Right atrium auricular region (tissue), 2 donors: ENCODE measurements around the gene GMDS. TPM values are rescaled to one million over a fixed set of nuclear protein-coding genes. Genes with fewer than 3 reads are reported as not detected.

ENCODE experiments used
- DNase-seq: peaks from one replicate; pipeline ENCODE4 v3.0.0-alpha.2; 2019; ENCODE audit warnings: low spot score
- H3K27ac ChIP-seq, 2 donors: fragments of 200-600 bp; sonication (generic); 1 replicate in 1 of 2; 2 replicates in 1 of 2; pipeline ENCODE4 v1.5.1; 2016 to 2019
- H3K27me3 ChIP-seq, 2 donors: fragments of 200-600 bp; sonication (generic); one replicate each; pipeline versions ENCODE4 v1.5.1 to v1.6.0; 2017 to 2019
- H3K36me3 ChIP-seq: fragments of 200-600 bp; sonication (generic); one replicate; pipeline ENCODE4 v1.5.1; 2016
- H3K4me1 ChIP-seq, 2 donors: fragments of 200-600 bp; sonication (generic); one replicate each; pipeline versions ENCODE4 v1.5.1 to v1.6.0; 2017 to 2019
- H3K4me3 ChIP-seq, 2 donors: fragments of 200-600 bp; sonication (generic); 1 replicate in 1 of 2; 2 replicates in 1 of 2; pipeline ENCODE4 v1.5.1; 2017 to 2019; ENCODE audit warnings: mild to moderate bottlenecking in 1 of 2, moderate library complexity in 1 of 2
- H3K9me3 ChIP-seq, 2 donors: fragments of 200-600 bp; sonication (generic); one replicate each; pipeline ENCODE4 v1.5.1; 2019
- total RNA-seq, 2 donors: library from RNA; depleted of rRNA; stranded (reverse); fragments of >200 nt; gene quantifications; one replicate each; pipeline ENCODE4 v1.1.0, GENCODE V29; 2016
- TF ChIP-seq, protein P1 (sequence below), 2 donors: fragments of 200-600 bp; sonication (generic); IDR thresholded peaks; one replicate each; pipeline ENCODE4 v1.5.1; 2019; ENCODE audit warnings: antibody characterized with exemption in 2 of 2

Gene GMDS
- total RNA-seq, 2 donors from 2014 or later: 11.1 to 11.8 TPM

DNA sequence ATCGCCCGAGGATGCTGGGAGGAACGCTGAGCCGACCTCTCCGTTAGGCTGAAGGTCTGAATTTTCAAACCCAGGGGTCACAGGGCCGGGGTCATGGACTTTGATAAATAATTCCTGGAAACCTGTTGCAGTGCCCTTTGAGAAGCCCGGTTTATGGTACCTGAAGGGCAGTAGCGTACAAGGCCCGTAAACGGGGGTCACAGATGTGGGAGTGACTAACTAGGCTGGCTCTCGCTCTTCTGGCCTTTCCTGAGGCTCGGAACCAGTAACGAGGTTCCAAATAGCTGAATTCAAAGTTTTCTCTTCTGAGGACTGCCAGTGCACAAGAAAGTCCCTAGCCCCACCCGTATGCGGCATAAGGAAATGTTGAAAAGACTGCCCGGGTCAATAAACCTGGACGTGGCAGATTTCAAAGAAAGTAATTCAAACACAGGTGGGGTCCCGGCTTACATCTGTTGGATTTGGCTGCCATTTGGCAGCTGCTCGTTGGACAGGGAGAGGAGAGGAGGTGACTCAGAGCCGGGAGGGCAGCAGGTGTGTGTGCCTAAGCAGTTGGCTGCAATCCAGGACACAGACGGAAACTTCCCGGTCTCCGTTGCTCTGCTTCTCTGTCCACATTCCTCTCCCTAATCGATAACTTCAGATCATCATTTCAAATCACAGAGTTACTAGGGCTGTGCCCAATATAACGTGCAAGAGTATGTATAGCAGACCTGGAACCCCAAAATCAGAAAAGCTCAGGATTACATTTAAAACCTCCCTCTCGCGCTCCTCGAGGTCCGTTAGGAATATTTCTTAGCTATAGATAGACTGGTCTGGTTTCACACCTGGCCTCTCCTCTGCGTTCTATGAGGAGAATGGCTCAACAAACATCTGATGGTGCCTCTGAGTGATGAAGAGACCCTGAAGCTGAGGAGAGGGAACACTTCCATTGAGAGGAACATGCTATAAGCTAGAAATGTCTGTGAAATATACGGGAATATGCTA, 765 bp upstream of the GMDS start:
- TF ChIP-seq, protein P1, sequence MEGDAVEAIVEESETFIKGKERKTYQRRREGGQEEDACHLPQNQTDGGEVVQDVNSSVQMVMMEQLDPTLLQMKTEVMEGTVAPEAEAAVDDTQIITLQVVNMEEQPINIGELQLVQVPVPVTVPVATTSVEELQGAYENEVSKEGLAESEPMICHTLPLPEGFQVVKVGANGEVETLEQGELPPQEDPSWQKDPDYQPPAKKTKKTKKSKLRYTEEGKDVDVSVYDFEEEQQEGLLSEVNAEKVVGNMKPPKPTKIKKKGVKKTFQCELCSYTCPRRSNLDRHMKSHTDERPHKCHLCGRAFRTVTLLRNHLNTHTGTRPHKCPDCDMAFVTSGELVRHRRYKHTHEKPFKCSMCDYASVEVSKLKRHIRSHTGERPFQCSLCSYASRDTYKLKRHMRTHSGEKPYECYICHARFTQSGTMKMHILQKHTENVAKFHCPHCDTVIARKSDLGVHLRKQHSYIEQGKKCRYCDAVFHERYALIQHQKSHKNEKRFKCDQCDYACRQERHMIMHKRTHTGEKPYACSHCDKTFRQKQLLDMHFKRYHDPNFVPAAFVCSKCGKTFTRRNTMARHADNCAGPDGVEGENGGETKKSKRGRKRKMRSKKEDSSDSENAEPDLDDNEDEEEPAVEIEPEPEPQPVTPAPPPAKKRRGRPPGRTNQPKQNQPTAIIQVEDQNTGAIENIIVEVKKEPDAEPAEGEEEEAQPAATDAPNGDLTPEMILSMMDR (IDR thresholded peaks at IDR 0.05): no peak
- Histone ChIP-seq H3K4me3 (peak overlapping the region; percentile 90 to 97), H3K4me1 (peaks cover 0 to 16% of the 10 kb centered on the region in 2 donors), H3K9me3 (no peaks in the 10 kb centered on the region), H3K27me3 (no peaks in the 10 kb centered on the region), H3K36me3 (no peaks in the 10 kb centered on the region), H3K27ac (peak overlapping the region; percentile 85 to 92)
- DNase-seq: peak; percentile 70

GRCh38 chr6:2244261-2245102, 923 bp downstream of the GMDS start:
- no peak for DNase-seq
- Histone ChIP-seq H3K4me3 (peak overlapping the region; percentile 90 to 97), H3K36me3 (no peaks in the 10 kb centered on the region), H3K27ac (peak overlapping the region; percentile 85 to 92), H3K9me3 (no peaks in the 10 kb centered on the region), H3K4me1 (peaks cover 0 to 16% of the 10 kb centered on the region in 2 donors), H3K27me3 (no peaks in the 10 kb centered on the region)
- TF ChIP-seq, protein P1 (IDR thresholded peaks at IDR 0.05): no peak

GRCh38 chr6:2242311-2242710, 3.1 kb downstream of the GMDS start:
- H3K4me3 ChIP-seq: no peak overlapping the region
- no peak for DNase-seq
- TF ChIP-seq, protein P1 (IDR thresholded peaks at IDR 0.05): no peak
- H3K36me3 ChIP-seq: no peaks in the 10 kb centered on the region
- H3K4me1 ChIP-seq: peaks cover 0 to 16% of the 10 kb centered on the region in 2 donors
- H3K9me3 ChIP-seq: no peaks in the 10 kb centered on the region
- no peaks in the 10 kb centered on the region for H3K27me3 ChIP-seq
- H3K27ac ChIP-seq: no peak overlapping the region

- Histone ChIP-seq H3K9me3 (no peaks in the 10 kb centered on the region), H3K27ac (no peak overlapping the region), H3K36me3 (no peaks in the 10 kb centered on the region), H3K4me1 (peaks cover 0 to 6% of the 10 kb centered on the region in 2 donors), H3K4me3 (no peak overlapping the region), H3K27me3 (no peaks in the 10 kb centered on the region)
- no peak for DNase-seq
- TF ChIP-seq, protein P1 (IDR thresholded peaks at IDR 0.05): no peak
These were observed 4.4 kb downstream of the GMDS start for GRCh38 chr6:2240961-2241360.

- no peak overlapping the region for H3K27ac ChIP-seq
- no peak for DNase-seq
- no peak overlapping the region for H3K4me3 ChIP-seq
- H3K27me3 ChIP-seq: no peaks in the 10 kb centered on the region
- no peaks in the 10 kb centered on the region for H3K9me3 ChIP-seq
- TF ChIP-seq, protein P1 (IDR thresholded peaks at IDR 0.05): no peak
- no peaks in the 10 kb centered on the region for H3K36me3 ChIP-seq
- H3K4me1 ChIP-seq: no peaks in the 10 kb centered on the region
These were observed 8.4 kb downstream of the GMDS start for GRCh38 chr6:2237001-2237400.
